ENCODE data around the gene BRINP3. TPM values are rescaled to one million over a fixed set of nuclear protein-coding genes. Genes with fewer than 3 reads are reported as not detected.

BRINP3 gene
- total RNA-seq, 1 donor from 2014 or later = 0.35 TPM

DNA sequence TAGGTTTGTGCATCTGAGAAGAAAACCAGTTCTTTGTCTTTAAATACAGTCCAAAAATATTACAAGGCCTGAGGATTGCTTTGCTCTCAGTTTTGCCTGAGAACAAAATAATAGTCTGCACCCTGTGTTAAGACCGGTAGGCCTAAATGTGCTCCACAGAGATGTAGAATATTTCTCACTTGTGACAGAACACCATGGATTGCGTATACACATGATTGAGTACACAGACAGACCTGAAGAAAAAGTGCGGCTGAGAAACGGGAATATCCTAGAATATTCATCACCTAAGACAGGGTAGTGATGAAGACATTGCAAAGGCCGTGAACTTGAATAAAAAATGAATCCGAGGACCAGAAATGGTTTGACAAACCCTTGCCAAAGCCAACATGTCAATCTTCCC, 155.4 kb downstream of the BRINP3 start:
- DNase-seq (ENCODE audit: low spot score) = no peak

DNA sequence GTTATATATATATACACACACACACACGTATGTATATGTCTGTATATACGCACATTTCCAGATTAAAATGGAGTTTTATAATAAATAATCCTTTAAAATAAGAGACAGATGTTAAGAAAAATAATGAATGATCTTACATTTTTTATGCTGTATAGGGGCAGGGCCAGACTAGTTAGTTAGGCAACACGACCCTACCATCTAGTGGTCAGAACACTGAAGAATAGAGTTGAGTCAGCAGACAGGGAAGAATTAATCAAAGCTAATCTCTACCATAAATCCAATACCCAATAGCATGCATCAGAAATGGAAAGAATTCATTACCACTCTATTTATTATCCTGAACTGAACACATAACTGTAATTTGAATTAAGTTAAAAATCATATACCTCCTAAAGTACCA, 156.7 kb downstream of the BRINP3 start:
- DNase-seq (ENCODE audit: low spot score) = no peak

DNA sequence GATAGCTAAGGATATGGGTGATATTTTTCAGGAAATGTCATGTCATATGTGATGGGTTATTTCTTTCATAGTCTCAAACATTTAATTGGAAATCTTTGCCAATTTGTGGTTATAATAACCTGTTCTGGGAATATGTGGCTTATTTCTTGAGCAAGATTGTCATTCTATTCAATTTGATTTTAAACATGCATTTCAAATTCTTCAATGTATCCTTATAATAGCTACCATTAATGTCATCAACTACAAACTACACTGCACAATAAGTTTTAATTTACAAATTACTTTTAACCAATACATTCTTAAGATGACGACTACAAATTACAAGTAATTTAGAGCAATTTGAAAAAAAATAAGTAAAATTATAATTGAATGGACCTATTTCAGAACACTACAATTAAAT, 164.9 kb downstream of the BRINP3 start:
- no peak for DNase-seq (ENCODE audit: low spot score)

DNA sequence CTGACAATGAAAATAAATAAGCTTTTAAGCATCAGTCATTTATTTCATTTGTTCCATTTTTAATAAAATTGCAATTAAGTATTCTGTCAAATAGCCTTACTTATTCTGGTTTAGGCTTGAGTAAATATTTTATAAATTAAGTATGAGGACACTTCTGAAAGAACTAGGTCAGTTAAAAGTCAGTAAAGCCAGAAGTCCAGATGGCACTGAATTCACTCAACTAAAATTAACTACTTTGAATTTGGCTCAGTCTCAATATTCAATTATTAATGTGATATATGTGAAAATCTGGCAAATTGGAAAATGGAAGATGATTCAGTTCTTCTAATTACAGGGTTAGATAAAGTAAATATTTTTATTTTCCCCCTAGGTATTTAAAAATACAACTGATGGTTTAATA, 174.2 kb downstream of the BRINP3 start:
- no peak for DNase-seq (ENCODE audit: low spot score)

DNA sequence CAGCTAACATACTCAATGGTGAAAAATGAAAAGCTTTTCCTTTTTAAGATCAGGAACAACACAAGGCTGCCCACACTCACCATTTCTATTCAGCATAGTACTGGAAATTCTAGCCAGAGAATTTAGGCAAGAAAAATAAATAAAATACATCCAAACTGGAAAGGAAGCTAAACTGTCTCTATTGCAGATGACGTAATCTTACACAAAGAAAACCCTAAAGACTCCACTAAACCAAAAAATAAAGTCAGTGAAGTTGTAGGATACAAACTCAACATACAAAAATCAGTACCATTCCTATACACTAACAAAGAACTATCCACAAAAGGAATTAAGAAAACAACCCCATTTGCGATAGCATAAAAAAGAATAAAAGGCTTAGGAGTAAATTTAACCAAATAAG, 181.2 kb downstream of the BRINP3 start:
- DNase-seq (ENCODE audit: low spot score) = no peak

DNA sequence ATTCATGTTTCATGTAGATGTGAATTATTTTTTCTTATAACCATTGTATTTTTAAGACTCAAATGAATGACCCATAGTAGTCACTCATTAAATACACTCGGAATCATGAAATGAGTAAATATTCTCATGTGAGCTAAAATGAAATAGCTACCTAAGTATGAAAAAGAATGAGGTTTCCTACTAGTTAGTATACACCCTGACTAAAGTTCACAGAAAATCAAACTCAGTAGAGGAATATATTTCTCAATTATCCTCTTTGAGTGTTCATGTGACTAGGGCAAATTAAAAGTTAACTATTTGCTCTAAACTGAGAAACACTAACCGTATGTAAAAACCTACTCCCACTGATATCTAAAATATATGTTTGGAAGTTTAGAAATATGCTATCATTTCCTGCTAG, 187.8 kb downstream of the BRINP3 start:
- DNase-seq (ENCODE audit: low spot score) = no peak

DNA sequence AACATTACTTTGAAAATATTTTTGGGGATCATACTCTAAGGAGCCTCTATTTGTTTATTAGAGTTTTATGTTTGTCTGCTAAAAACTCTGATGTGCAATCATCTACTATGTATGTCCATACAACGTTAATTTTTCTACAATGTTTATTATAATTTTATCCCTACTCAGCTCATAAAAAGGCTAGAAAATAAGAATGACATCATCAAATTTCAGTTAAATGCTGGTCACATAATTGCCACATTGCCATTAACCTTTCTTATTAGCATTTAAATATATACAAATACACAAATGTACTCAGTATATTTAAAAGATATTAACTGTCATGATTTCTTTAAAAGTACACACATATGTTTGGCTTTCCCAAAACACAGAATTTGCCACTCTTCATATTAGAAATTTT, 191.6 kb downstream of the BRINP3 start:
- DNase-seq (ENCODE audit: low spot score) = no peak

DNA sequence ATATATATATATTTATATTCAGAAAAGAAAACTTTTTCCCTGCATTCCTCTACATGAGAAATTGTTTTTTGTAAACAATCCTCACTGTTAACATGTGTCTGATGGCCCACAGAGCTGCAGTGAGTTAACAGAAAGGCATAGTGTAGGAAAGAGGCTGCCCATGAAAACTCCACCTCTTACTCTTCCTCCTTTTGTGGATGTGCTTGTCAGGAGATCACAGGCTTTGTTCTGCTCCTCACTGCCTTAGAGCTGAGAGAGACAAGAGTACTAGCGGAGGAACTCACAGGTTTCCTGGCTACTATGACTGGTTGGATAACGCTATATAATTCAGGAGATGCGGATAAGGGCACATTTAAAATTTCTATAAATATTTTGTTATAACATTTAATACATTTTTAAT, 200.6 kb downstream of the BRINP3 start:
- no peak for DNase-seq (ENCODE audit: low spot score)

DNA sequence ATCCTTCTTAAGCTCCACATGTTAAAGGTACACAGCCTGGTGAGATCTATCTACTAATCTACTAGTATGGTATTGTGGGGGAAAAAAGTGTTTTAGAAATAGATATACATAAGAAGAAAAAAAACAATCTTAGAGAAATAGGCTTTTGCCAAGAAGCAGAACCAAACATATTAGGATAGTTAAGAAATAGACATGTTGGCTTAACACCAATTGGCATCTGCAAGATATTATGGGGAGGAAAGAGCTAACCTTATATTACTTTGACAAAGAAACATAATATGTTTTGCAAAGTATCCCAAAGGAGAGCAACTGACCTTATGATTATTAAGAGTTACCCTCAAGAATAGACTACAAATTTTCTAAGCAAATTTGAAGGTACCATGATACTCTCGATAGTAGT, 202.9 kb downstream of the BRINP3 start:
- DNase-seq (ENCODE audit: low spot score) = no peak

DNA sequence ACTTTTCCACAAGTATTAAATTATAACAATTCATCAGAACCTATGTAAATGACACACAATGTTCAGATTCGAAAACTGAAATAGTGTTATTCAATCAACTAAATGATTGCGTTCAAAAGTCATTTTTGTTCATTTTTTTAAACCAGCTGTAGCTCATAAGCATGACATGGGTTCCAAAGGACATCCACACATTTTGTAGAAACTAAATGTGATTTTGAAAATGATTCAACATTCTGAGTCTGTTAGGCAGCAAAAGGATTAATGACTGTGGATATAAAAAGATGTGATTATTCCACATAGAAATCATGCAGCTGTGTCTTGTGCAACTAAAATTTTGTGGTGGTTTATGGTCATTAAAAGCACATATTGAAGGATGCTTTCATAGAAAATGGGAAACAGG, 204.5 kb downstream of the BRINP3 start:
- DNase-seq (ENCODE audit: low spot score) = no peak

DNA sequence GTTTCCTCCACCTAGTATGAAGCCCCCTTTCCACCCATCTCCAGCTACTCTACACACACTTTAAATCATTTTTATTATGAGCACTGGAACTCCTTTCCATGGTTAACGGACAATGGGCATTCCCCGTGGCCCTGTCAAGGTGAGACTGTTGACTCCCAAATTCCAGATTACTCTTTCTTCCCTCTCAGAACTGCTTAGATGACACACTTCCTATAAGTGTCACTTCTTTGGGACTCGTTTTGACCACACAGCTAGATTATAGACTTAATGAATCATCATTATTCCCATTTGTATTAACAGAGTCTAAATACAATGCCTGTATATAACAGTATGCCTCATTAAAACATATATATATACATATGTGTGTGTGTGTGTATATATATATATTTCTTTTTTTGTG, 215.1 kb downstream of the BRINP3 start:
- no peak for DNase-seq (ENCODE audit: low spot score)

DNA sequence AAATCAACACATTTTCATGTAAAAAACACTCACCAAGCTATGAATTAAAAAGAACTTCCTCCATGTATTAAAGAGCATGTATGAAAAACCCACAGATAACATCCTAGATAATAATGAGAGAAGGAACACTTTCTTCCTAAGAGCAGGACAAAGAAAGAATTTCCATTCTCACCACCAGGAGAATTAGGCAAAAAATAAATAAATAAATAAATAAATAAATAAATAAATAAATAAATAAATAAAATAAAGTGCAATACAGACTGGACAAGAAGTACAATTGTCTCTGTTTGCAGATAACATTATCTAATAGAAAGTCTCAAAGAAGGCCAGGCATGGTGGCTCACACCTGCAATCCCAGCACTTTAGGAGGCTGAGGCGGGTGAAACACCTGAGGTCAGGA, 218.2 kb downstream of the BRINP3 start:
- no peak for DNase-seq (ENCODE audit: low spot score)

DNA sequence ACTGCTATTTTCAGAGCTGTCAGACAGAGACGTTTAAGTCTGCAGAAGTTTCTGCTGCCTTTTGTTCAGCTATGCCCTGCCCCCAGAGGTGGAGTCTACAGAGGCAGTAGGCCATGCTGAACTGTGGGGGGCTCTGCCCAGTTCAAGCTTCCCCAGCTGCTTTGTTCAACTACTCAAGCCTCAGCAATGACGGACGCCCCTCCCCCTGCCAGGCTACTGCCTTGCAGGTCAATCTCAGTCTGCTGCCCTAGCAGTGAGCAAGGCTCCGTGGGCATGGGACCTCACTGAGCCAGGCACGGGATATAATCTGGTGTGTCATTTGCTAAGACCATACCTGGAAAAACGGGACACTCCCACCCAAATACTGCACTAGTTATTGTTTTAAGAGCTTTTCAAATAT, 219.7 kb downstream of the BRINP3 start:
- no peak for DNase-seq (ENCODE audit: low spot score)

DNA sequence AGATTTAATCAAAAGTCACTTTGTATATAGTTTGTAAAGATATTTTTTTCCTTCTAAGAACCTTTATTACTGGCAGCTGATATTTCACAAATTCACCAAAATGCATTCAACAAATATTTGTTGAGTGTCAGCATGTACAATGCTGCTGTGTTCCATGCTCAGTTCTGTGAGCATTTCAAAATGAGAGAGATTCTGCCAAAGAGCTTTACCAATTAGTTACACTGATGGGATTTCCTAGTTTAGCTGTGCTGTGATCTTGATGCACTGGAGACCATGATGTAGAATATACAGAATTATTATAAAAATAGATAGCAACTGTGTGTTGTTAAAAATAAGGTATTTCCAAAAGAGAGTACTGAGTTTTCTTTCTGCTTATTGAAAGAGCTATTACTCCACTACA, 225.6 kb downstream of the BRINP3 start:
- no peak for DNase-seq (ENCODE audit: low spot score)

DNA sequence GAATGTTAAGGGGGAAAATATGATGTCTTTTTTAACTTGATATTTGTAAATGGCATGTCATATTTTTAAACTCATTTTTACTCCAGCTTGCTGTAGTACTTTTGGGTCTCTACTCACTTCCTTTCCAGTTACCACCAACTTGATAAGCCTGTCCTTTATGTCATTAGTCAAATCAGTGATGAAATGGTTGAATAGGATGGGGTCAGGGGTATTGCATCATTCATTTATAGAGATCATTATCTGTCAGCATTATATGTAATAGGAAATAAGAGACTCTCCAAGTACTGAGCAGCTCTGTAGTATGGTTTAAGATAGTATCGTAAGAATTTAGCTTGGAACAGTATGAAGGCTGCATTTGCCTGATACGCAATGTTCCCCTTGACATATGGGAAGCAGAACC, 227.3 kb downstream of the BRINP3 start:
- DNase-seq (ENCODE audit: low spot score) = no peak

DNA sequence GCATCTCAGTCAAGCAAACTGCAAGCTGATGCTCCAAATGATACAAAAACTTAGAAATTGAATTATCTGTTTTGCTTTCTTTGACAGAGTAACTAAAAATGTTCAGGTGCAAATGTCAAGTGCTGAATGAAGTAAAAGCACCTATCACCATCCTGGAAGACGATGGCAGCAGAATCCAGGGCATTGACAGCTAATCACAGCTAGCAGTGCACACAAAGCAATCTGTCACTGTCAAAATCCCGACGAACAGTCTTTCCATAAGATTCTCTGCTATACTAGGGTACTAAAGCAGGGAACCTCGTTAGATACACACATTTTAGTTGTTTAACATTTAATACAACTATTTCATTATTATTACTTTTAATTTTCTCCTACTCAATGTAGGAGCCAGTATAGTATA, 233.3 kb downstream of the BRINP3 start:
- no peak for DNase-seq (ENCODE audit: low spot score)

DNA sequence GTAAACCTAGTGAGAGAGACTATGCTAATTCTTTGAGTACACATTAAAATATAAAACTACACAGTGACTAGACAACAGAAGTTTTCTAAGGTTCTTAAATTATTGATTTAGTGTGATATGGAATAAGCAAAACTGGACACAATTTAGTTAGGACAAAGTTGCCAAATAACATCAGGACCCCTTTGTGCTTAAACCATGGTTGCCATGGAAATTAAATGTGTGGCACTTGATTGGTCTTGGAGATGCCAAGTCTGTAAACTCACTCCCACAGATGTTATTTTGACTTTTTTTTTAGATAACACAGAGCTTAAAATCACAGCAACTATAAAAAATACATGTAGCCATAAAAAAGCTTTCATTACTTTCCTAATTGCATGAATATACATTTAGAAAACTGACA, 234.6 kb downstream of the BRINP3 start:
- no peak for DNase-seq (ENCODE audit: low spot score)

DNA sequence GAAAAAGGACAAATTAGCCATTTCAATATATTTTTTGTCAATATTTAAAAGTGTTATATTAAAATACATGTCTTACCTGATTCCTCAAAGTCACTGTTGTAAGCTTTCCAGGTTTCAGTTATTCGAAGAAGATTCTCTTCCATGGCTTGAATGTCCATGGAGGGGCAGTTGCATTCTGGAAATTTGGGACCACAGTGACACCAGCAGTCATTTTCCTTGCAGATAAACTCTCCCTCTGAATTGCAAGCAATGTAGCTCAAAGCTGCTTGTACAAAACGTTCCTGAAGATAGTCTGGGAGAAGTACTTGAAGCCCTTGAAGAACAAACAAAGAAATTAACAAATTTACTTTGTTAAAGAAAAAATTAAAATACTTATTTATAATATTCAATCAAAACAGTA, 251.7 kb downstream of the BRINP3 start:
- no peak for DNase-seq (ENCODE audit: low spot score)

DNA sequence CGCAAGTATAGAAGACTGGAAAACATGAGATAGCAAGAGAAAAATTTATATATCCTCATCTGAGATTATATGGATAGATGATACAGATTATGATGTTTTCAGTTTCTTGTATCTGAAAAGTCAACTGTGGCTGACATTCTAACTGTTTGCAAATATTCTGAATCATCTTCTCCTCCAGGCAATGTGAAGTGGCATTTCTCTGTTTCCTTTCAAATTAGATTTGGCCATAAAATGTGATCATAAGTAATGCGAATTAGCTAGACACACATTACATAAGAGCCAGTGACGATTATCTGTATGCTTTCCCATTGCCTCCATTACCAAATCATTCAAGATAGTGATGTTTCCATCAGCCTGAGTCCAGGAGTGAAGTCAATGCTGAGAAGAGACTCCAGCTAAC, 265.2 kb downstream of the BRINP3 start:
- no peak for DNase-seq (ENCODE audit: low spot score)

DNA sequence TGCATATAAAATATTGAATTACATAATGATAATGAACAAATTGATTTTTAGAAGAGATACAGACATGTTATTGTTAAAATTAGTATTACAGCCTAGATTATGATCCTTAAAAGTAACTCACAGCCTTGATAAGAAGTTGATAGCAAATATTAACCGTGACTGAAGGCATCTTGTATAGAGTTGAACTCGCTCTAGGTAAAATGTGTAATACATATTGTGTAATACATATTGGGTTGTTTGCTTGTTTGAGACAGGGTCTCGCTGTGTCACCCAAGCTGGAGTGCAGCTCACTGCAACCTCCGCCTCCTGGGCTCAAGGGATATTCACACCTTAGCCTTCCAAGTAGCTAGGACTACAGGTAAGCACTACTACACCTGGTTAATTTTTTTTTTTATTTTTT, 269.9 kb downstream of the BRINP3 start:
- DNase-seq (ENCODE audit: low spot score) = no peak

DNA sequence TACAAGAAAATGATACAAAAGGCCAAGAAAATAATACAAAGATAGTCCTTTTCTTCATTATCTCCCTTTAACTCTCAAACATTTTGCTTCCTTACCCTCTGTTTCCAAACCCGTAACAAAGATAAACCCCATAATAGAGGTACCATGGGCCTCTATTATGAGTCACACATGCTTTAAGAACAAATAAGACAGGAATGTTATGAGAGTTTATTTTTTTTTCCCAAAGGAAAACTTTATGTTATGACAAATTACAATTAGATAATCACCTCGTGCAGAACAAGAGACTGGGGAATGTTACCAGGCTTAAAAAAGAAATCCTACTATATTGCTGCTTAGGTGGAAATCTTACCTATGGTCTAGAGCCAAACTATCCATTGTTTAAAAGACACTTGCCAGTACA, 272.0 kb downstream of the BRINP3 start:
- no peak for DNase-seq (ENCODE audit: low spot score)

DNA sequence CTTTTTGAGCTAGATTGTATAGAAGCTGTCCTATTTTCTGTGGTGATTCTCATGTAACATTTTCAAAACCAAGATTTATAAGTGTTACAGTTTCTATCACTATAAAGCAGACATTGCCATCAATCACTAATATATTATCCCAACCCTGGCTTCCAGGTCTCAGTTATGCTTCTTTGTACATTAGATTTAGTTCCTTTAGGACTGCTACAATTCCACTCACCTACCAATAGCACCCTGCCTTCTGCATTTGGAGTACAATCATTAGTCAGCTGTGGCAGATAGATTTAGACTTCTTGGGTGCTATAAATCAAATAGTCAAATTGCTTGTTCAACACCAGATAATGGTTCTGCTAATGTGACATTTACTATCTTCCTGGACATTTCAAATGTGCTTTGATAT, 281.6 kb downstream of the BRINP3 start:
- no peak for DNase-seq (ENCODE audit: low spot score)

DNA sequence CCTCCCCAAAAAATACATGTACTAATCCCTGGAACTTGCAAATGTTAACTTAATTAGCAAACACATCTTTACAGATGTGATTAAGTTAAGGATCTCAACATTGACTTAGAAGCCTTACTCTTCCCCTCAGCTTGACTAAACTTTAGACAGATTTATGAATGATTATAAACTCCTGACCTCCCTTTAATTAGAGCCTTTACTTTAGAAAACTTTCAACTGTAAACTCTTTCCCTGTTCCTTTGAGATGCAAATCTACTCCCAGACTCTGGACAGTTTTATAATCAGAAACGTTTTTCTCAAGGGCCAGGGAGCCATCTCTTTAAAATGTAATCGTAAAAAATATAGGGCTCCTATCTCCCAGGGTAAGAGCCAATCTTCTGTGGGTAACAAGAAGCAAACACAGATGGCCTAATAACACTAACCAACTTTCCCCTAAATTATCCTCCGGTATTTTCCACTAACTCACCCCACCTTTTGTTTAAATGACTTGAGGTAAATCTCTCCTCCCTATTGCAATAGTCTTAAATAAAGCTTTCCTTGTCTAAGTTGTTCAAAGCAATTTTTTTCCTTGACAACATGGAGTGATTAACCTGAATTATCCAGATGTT, 284.1 kb downstream of the BRINP3 start:
- DNase-seq (ENCODE audit: low spot score) = no peak

DNA sequence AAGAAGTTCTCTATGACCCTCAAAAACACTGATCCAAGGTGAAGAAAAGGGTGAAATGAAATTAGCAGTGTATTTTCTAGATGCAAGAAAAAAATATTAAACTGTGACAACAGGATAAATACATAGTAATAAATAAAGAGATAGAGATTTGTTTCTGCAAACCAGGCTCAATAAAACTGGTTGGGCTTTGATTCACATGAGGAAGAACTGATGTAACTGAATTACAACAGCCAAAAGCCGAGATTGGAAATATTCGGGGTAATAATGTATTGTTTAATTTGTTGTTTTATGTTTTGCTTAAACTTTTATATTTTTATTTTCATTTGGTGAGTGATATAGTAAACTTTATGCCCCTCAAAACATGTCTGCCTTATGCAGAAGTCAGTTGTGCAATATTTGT, 285.0 kb downstream of the BRINP3 start:
- no peak for DNase-seq (ENCODE audit: low spot score)

DNA sequence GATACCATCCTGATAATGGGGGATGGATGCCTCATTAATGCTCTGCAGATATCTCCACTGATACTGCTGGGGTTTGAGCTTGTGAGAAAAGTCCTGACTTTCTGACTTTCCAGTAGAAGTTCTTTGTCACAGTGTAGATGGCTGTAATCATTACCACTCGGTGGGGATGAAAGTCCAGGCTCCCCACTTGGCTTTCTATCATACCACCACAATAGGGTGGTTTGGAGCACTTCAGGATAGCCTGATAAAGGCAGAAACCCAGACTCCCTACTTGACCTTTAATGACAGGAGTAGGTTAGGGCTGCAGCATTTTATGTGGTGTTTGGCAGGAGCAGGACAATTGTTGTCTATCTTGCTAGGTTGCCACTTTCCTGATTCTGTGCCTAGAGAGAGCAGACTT, 294.1 kb downstream of the BRINP3 start:
- DNase-seq (ENCODE audit: low spot score) = no peak
